Measurements from ENCODE around the gene RPH3AL. TPM values are rescaled to one million over a fixed set of nuclear protein-coding genes. Genes with fewer than 3 reads are reported as not detected.

The RPH3AL gene
- total and polyA plus RNA-seq, 7 donors, result 3.7 to 18.5 (median 9.7) TPM

DNA sequence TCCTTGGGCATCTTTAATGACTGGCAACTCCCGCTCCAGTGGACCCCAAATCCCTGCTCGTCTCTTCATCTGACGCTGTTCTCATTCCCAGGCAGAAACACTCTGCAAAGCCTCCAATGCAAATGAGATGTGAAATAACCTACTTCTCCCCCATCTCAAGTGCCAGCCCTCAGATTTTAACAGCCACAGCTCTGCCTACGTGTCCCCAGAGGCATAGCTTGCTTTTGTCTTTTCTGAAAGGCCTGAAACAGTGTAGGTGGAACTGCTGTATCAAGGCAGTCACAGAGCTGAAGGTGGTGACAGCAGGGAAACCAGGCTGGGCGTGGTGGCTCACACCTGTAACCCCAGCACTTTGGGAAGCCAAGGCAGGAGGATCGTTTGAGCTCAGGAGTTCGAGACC, 14.7 kb downstream of the RPH3AL start:
- 95 to 97% (median 95%) methylated on average over 7 of the region's 7 CpGs for WGBS, 3 donors
- Histone ChIP-seq H3K9me3 (no peaks in the 10 kb centered on the region), H3K4me3 (no peak overlapping the region), H3K27me3 (ENCODE audit: insufficient read depth in 3 of 3, low read length in 2 of 3) (no peaks in the 10 kb centered on the region), H3K27ac (no peak overlapping the region), H3K36me3 (ENCODE audit: insufficient read depth in 1 of 2, low read depth in 1 of 2) (no peaks in the 10 kb centered on the region), H3K4me1 (peaks cover 19% of the 10 kb centered on the region)
- DNase-seq (no peak), ATAC-seq (no peak)
- intact Hi-C loops (cut with DNase I), result no loop called here
- TF ChIP-seq, protein P1, sequence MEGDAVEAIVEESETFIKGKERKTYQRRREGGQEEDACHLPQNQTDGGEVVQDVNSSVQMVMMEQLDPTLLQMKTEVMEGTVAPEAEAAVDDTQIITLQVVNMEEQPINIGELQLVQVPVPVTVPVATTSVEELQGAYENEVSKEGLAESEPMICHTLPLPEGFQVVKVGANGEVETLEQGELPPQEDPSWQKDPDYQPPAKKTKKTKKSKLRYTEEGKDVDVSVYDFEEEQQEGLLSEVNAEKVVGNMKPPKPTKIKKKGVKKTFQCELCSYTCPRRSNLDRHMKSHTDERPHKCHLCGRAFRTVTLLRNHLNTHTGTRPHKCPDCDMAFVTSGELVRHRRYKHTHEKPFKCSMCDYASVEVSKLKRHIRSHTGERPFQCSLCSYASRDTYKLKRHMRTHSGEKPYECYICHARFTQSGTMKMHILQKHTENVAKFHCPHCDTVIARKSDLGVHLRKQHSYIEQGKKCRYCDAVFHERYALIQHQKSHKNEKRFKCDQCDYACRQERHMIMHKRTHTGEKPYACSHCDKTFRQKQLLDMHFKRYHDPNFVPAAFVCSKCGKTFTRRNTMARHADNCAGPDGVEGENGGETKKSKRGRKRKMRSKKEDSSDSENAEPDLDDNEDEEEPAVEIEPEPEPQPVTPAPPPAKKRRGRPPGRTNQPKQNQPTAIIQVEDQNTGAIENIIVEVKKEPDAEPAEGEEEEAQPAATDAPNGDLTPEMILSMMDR (IDR thresholded peaks at IDR 0.05), result no peak

DNA sequence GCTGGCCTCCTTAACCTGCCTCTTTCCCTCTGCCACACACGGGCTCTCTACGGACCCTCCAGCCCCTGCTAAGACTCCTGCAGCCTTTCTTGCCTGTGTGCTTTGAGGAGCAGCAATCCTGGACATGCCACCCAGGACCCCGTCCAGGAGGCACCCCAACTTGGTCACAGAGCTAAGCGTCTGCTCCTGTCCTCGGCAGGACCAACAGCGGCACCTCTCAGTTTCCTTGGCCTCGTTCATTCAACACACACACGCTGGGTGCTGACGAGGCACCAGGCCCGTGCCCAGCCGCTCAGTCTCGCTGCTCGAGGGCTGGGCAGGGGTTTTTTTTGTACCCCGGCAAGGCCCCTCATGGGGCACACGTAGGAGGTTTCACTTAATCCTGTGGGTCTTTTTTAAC, 15.2 kb downstream of the RPH3AL start:
- TF ChIP-seq, protein P1 (IDR thresholded peaks at IDR 0.05), result no peak
- H3K4me3 ChIP-seq, result no peak overlapping the region
- no peak for ATAC-seq
- H3K4me1 ChIP-seq, result peaks cover 19% of the 10 kb centered on the region
- intact Hi-C loops (cut with DNase I), result no loop called here
- H3K27me3 ChIP-seq (ENCODE audit: insufficient read depth in 3 of 3, low read length in 2 of 3), result no peaks in the 10 kb centered on the region
- DNase-seq, result no peak
- H3K36me3 ChIP-seq (ENCODE audit: insufficient read depth in 1 of 2, low read depth in 1 of 2), result no peaks in the 10 kb centered on the region
- H3K27ac ChIP-seq, result no peak overlapping the region
- no peaks in the 10 kb centered on the region for H3K9me3 ChIP-seq
- WGBS, 3 donors, result 92 to 97% (median 97%) methylated on average over 15 of the region's 15 CpGs

DNA sequence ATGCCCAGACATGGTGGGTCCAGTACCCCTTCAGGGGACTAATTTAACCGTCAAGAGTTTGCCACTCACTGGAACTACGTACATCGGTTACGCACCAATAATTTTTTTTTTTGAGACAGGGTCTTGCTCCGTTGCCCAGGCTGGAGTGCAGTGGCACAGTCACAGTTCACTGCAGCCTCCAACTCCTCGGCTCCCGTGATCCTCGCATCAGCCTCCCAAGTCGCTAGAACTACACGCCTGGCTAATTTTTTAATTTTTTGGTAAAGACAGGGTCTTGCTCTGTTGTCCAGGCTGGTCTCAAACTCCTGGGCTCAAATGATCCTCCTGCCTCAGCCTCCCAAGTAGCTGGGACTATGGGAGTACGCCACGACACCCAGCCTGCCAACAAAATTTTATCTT, 15.6 kb downstream of the RPH3AL start:
- ATAC-seq (no peak), DNase-seq (no peak)
- Histone ChIP-seq H3K9me3 (no peaks in the 10 kb centered on the region), H3K4me1 (peaks cover 19% of the 10 kb centered on the region), H3K4me3 (no peak overlapping the region), H3K27me3 (ENCODE audit: insufficient read depth in 3 of 3, low read length in 2 of 3) (no peaks in the 10 kb centered on the region), H3K27ac (no peak overlapping the region), H3K36me3 (ENCODE audit: insufficient read depth in 1 of 2, low read depth in 1 of 2) (no peaks in the 10 kb centered on the region)
- intact Hi-C loops (cut with DNase I), result no loop called here
- TF ChIP-seq, protein P1 (IDR thresholded peaks at IDR 0.05), result no peak
- 96 to 97% (median 97%) methylated on average over 12 of the region's 12 CpGs for WGBS, 3 donors

DNA sequence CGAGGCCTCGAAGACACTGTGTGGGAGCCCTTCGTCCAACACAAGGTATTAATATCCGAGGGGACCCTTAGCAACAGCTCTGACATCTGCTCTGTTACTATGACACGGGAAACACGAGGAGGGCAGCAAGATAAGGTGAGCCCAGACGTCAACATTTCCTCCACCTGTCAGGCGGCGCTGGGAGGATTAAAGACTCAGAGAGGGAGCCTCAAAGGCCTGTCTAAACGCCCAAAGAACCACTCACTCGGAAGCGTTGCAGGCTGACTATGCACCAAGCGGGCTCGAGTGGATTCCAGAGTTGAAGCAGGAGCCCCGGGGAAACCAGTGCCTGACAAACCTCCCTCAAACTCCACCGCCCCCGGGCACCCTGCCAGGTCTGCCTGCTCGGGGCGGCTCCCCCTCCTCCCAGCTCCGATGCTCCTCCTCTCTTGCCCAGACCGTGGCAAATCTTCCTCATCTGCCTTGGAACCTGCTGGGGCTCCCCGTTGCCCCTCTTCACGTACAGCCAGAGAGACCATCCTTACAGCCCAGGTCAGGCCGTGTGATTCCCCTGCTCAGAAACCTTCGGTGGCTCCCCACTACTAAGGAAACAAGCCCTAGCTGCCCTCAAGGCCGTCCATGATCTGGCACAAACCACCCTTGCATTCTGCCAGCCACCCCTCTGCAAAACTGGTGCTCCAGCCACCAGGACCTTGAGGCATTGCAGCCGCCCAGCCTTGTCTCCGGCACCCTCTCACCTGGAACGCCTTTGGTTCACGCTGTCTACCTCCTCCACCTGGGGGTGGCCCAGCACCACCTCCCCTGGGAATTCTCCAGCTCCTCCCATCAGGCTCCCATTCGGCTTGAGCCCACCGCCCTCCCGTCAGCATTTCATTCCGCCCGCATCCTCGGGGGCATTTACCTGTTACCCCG, 16.2 kb downstream of the RPH3AL start:
- intact Hi-C loops (cut with DNase I), result no loop called here
- TF ChIP-seq, protein P1 (IDR thresholded peaks at IDR 0.05), result no peak
- no peak for ATAC-seq
- peak; percentile 76 to 83 for DNase-seq
- 43 to 48% (median 46%) methylated on average over 35 to 37 of the region's 37 CpGs for WGBS, 3 donors
- H3K4me1 ChIP-seq, result peaks cover 19% of the 10 kb centered on the region
- H3K36me3 ChIP-seq (ENCODE audit: insufficient read depth in 1 of 2, low read depth in 1 of 2), result no peaks in the 10 kb centered on the region
- no peaks in the 10 kb centered on the region for H3K27me3 ChIP-seq (ENCODE audit: insufficient read depth in 3 of 3, low read length in 2 of 3)
- H3K4me3 ChIP-seq, result no peak overlapping the region
- H3K9me3 ChIP-seq, result no peaks in the 10 kb centered on the region
- H3K27ac ChIP-seq, result no peak overlapping the region

Measured in psoas muscle (tissue), 8 donors.